T-helper 1 cell treated with Interleukin-12 subunit alpha and Interleukin-12 subunit beta and Interleukin-4 antibody, amounts not matched to agents 30 ng/mL and 1 ng/mL, for 36 hours (primary cell): ENCODE results near the gene KCNT2. TPM values are rescaled to one million over a fixed set of nuclear protein-coding genes. Genes with fewer than 3 reads are reported as not detected.
"Not testable (repeated sequence)": the region's sequence is repeated elsewhere in the genome, so short reads cannot be mapped to it uniquely, and the experiment has no call there.

Source experiments
- intact Hi-C: fragments of 100-400 bp; cut with micrococcal nuclease; formaldehyde crosslinking; loops from one replicate; pipeline ENCODE4 v1.15.1; 2024
- total RNA-seq: library from RNA; stranded (reverse); gene quantifications from 2 replicates; pipeline ENCODE4 v1.2.3, GENCODE V29; 2022

KCNT2 gene
- total RNA-seq, 1 donor from 2014 or later, result not detected

GRCh38 chr1:196516373-196516772, 91.9 kb downstream of the KCNT2 start:
- intact Hi-C loops, result no loop called here

- intact Hi-C loops, result no loop called here
These were observed 92.3 kb downstream of the KCNT2 start for GRCh38 chr1:196515904-196516303.

- intact Hi-C loops, result no loop called here
These were observed 94.4 kb downstream of the KCNT2 start for GRCh38 chr1:196513821-196514220.

DNA sequence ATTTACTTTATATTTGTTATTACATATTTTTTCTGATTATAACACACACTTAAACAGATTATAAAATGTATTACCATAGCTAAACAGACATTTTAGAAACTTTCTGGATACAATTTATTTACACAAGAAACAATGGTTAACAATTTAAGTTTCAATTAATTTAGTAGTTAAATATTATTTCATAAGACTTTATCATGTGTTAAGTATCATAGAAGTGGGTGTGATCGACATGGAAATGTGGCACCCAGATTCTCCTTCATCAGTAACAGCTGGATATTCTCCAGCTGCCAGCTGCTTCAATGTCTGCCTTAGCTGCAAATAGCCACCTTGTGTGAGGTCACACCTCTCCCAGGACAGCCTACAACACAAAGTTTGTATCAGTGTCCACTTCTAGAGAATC, 97.8 kb downstream of the KCNT2 start:
- intact Hi-C loops, result no loop called here

DNA sequence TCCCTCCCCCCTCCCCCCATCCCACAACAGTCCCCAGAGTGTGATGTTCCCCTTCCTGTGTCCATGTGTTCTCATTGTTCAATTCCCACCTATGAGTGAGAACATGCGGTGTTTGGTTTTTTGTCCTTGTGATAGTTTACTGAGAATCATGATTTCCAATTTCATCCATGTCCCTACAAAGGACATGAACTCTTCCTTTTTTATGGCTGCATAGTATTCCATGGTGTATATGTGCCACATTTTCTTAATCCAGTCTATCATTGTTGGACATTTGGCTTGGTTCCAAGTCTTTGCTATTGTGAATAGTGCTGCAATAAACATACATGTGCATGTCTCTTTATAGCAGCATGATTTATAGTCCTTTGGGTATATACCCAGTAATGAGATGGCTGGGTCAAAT, 104.0 kb downstream of the KCNT2 start:
- intact Hi-C loops, result not testable (repeated sequence)

DNA sequence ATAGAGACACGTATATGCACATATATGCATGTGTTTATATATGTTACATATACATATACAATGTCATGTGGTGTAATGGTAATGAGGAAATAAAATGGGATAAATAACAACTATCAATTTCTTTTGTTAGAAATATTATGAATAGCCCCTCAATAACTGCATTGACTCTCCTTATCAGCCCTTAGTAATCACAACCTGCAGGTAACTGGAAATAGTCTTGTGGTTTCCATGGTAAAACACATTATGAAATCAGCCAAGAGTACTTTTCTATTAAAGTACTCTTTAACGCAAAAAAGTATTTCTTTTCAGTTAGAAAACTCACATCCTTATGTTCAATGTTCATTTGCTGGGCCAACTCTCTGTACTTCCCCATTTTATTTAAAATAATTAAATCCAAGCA, 105.8 kb downstream of the KCNT2 start:
- intact Hi-C loops, result no loop called here

- intact Hi-C loops, result no loop called here
These were observed 106.3 kb downstream of the KCNT2 start for GRCh38 chr1:196501760-196502428.

- intact Hi-C loops, result no loop called here
These were observed 110.4 kb downstream of the KCNT2 start for GRCh38 chr1:196497817-196498216.

DNA sequence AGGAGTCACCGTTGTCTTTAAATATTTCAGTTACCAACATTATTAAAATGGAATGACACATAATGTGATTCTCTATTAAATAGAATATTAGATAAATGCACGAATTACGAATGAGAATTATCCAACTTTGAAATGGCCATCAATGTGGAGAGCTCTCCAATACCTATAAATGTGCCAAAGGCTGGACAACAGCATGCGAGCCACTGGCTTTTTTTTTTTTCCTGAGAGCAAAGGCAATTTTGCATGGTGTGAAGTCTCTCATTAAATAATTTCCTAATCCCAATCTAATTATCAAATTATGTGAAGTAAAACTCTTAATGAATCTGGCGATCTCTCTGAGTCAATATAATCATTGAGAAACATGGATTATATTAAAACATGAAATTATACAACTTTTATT, 113.5 kb downstream of the KCNT2 start:
- intact Hi-C loops, result no loop called here

GRCh38 chr1:196493881-196494280, 114.4 kb downstream of the KCNT2 start:
- intact Hi-C loops, result no loop called here

GRCh38 chr1:196488579-196488978, 119.7 kb downstream of the KCNT2 start:
- intact Hi-C loops, result no loop called here

DNA sequence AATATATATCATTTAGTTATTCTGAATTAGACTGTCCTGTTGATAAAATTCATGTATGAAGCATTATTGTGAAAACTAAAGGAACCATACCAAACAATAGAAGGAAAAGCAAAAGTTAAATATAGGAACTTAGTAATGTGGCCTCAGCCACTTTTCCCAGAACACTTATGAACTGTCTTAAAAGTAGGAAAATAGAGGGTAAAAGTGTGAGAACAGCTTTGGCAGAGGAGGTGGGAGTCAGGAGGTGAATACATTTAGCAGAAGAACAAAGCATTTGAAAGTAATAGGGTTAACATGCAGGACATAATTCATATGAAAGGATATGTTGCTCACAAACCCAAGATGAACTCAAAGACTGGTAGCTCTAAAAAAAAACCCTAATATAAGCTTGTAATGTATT, 121.9 kb downstream of the KCNT2 start:
- intact Hi-C loops, result no loop called here

DNA sequence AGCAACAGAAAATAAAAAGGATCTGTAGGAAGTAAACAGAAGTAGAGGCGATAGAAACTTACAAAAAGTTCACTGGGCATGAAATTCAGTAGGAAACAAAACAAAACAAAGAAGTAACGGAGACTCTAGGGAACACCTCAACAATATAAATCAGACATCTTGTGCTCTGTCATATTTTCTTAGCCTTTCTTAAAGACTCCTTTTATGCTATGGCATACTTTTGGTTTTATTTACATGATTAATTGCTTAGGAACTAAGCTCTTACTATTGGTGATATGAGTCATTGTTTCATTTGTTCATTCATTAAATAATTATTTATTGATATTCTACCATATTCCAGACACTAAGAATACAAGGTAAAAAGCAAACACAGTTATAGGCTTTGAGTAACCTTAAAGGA, 126.6 kb downstream of the KCNT2 start:
- intact Hi-C loops, result no loop called here

DNA sequence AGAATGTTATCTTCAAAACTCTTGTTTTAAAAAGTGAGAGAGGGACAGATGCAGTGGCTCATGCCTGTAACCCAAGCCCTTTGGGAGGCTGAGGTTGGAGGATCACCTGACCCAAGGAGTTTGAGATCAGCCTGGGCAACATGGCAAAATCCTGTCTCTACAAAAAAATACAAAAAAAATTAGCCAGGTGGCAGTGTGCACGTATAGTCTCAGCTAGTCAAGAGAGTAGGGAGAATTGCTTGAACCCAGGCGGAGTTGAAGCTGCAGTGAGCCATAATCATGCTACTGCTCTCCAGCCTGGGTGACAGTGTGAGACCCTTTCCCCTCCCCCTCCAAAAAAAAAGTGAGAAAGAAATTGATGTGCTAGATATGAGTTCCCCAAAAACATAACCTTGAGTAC, 131.0 kb downstream of the KCNT2 start:
- intact Hi-C loops, result loop anchor here (2.0 kb wide), 1 partner anchor 184 kb away; no protein-coding TSS in a partner anchor

DNA sequence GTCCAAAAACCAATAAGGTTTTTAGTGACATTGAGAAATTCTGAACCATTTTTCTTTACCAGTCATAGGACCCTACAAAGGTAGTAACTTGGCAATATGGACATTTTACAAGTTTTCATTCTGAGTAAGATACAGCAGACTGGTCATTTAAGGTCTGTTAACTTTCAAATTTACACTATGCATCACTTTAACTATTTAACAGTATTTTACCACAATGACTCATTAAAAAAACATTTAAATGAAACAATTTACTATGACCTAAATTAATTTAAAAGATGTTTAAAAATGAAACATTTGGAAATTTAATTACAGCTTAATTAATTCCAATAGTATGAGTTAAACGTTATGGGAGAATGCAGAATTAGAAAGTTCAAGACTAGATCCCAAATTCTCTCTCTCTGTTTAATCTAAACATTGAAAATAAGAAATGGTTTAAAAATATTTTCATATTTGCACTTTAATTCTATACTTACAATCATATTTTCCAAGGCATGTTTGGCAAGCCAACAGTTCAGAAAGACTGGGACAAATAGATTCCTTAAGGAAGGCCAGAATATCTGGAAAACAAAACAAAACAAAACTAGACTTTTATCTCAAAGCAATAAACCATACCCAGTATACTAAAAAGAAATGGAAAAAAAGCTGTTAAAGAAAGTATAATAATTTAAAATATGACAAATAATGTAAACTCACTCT, 140.9 kb downstream of the KCNT2 start:
- intact Hi-C loops, result no loop called here

DNA sequence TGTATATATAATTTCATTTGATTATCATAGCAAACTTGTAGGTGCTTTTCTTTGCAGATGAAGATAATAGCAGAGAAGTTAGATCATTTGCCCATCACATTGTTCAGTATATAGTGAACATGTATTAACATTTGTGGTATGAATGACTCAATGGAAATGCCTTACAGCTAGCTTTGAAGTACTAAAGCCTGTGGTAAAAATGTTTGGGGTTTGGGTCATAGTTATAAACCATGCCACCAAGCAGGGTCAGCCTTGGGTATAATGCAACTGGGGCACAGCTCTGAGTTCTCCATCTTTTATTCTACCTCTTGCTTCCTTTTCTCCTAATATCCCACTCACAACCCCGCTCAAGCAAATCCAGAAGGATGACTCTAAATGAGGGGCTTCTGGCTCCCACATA, 141.6 kb downstream of the KCNT2 start:
- intact Hi-C loops, result no loop called here

GRCh38 chr1:196466166-196466565, 142.1 kb downstream of the KCNT2 start:
- intact Hi-C loops, result no loop called here

- intact Hi-C loops, result loop anchor here (5.0 kb wide), 1 partner anchor 533 kb away; no protein-coding TSS in a partner anchor
These were observed 143.7 kb downstream of the KCNT2 start for GRCh38 chr1:196464480-196464941.

GRCh38 chr1:196462086-196462485, 146.2 kb downstream of the KCNT2 start:
- intact Hi-C loops, result loop anchor here (5.0 kb wide), 1 partner anchor 535 kb away; no protein-coding TSS in a partner anchor

GRCh38 chr1:196461521-196461920, 146.7 kb downstream of the KCNT2 start:
- intact Hi-C loops, result loop anchor here (5.0 kb wide), 1 partner anchor 536 kb away; no protein-coding TSS in a partner anchor

- intact Hi-C loops, result no loop called here
These were observed 148.9 kb downstream of the KCNT2 start for GRCh38 chr1:196459383-196459782.

GRCh38 chr1:196454792-196455191, 153.4 kb downstream of the KCNT2 start:
- intact Hi-C loops, result no loop called here

GRCh38 chr1:196451103-196451502, 157.1 kb downstream of the KCNT2 start:
- intact Hi-C loops, result no loop called here
